IPS-18c (cell line): ENCODE results near the gene GLIS1.

Source experiments
- H3K4me3 ChIP-seq: 2 replicates; pipeline ENCODE4 v1.7.0; 2013; ENCODE audit warnings: low read depth, mild to moderate bottlenecking, low read length, moderate library complexity; ENCODE audit not compliant: insufficient read depth
- H3K9me3 ChIP-seq: one replicate; pipeline ENCODE4 v1.6.1; 2013; ENCODE audit warnings: mild to moderate bottlenecking, low read length, moderate library complexity; ENCODE audit not compliant: control insufficient read depth, insufficient read depth

The GLIS1 gene

DNA sequence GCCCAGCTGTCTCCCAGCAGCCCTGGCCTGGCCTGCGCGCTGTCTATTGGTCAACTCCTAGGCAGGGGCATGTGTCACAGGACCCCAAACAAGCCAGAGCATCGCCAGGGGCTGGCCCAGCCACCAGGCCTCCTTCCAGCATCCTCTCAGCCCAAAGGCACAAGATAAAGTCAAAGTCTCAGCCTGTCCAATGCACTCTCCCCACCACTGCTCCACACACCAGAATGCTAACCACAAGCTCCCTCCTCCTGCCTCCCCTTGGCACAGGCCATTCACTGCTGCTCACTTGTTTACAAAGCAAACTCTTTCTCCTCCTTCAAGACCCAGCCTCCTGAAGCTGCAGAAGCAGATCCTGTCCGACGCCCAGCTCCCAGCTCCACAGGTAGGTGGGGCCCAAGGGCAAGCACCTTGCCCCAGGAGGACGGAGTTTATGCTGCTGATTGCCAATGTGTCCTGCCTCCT lies 146.4 kb downstream of the GLIS1 start:
- no peaks in the 10 kb centered on the region for H3K9me3 ChIP-seq
- H3K4me3 ChIP-seq: no peak overlapping the region

DNA sequence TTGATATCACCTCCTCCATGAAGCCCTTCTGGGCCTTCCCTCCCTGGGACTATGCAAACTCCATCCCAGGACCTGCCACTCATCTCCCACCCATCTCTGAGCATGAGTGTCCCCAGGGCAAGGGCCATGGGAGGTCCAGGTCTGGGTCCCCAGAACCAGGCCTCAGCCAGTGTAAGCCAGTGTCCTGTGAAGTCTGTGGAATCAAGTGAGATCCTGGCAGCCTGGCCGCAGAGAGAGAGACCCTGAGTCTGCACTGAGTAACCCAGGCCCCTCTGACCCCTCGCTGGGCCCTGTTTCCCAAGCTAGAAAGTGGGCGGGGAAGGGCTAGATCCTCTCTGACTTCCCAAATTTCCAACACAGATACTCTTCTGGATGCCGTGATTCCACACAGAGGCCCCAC lies 147.0 kb downstream of the GLIS1 start:
- Histone ChIP-seq H3K4me3 (no peak overlapping the region), H3K9me3 (no peaks in the 10 kb centered on the region)

DNA sequence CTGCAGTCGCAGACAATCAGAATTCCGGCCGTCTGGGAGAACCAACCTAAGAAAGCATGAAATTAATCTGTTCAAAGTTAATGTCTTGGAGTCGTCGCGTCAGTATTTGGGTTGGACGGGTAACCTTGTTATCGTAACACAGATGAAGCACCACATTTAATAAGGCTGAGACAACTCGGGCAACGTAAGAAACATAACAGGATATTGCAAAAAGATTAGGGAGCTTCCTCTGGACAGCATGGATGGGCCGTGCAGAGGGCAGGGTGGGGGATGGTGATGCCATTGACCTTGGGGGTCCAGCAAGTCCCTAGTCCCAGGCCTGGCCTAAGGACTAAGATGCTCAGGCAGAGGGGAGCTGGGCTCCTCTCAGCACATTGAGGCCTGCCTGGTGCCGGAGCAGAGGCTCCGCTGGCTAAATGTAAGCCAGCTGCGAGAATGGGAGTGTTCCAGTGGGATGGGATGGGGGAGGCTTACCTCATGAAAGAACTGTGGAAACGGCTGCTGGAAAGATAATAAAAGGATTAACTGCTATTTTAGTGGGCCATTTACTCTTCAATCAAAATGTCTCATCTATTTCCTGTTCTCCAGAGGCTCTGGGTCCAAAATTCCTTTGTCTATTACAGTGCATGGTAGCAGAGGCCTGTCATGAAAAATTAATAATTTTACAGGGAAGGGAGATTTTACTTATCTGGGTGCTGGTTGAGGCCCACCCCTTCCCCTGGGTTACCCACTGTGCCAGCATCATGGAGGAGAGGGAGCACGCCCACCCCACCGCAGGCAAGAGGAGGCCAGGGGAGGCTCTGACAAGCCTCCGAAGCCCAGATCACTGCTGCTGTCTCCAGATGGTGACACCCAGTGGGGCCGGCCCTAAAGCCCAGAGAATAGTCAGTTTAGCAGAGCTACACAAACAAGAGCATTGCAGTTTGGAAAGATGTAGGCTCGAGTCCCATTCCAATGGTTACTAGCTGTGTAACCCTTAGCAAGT lies 148.1 kb downstream of the GLIS1 start:
- H3K9me3 ChIP-seq: no peaks in the 10 kb centered on the region
- no peak overlapping the region for H3K4me3 ChIP-seq

DNA sequence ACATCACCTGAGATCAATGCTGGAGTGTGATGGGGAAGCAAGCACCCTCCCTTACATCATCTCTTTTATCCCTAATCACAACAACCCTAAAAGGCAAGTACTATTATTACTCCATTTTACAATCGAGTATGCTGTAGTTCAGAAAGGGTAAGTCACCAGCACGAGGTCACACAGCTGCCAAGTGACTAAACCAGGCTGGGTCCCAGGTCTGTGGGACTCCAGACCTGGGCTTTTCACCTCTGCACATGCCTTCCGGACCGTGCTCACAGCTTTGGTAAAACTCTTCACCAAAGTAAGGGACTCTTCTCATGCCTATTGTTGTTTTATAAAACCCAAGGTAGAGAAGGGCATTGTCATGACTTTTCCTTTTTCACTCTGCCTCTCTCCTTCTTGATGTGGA lies 148.9 kb downstream of the GLIS1 start:
- Histone ChIP-seq H3K4me3 (no peak overlapping the region), H3K9me3 (no peaks in the 10 kb centered on the region)

DNA sequence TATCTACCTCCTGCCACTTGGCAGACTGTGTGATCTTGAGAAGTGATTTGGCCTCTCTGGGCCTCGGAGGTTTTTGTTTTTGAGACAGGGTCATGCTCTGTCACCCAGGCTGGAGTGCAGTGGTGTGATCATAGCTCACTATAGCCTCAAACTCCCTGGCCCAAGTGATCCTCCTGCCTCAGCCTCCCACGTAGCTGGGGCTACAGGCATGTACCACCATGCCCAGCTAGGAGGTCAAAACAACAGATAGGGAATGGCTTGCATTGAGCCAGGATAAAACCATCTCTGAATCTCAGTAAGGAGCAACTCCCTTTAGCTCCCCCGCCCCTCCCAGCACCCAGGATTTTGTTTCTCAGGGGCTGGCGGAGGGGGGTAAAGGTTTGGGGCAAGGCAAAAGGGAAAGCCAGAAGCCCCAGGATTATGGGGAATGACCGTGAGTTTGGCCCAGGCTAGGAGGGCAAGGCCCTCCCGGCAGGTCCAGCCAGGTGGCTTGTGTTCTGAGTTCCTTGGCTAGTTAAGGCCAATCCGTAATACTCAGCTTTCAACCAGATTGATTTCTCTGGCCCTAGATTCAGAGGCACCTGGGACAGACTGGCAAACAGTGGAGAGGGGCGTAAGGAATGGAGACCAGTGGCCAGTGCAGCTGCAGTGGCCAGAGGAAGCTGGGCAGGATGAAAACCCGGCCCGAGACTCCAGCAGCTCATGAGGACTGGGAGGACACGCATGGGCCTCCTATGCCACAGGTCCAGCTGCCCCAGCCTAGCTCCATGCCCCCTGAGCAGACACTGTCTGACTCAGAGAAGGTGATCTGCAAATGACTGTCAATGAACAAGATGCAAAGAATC lies 149.7 kb downstream of the GLIS1 start:
- Histone ChIP-seq H3K4me3 (no peak overlapping the region), H3K9me3 (no peaks in the 10 kb centered on the region)

DNA sequence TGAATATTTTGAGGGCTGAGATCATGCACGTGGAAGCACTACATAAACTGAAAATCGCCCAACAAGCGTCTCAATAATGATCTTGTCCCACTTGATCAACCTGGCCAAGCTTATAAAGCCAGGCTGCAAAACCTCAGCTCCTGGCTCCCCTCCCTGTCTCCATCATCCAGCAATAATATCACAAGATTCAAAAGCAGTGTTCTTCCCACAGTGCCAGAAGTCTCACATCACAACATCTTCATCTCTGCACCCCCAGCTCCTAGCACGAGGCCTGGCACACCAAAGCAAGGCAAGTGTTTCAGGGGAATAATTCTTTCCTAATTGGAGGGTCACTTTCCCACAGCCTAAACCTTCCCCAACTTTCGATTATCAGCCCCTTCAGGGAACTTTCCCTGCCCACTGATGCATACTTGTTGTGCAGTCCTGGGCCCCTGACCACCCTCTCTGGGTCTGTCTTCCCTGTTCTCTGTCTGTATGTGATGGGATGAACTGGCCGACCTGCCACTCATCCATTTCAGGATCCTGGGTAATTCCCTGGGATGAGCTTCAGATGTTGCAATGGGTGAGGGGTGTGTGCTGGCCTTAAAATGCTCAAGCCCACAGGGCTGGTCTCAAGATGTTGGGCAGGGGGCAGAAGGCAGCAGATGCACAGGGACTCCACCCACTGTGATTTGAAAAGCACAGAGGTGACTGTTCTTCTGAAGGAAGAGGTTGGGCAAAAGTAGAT lies 150.7 kb downstream of the GLIS1 start:
- Histone ChIP-seq H3K9me3 (no peaks in the 10 kb centered on the region), H3K4me3 (no peak overlapping the region)

DNA sequence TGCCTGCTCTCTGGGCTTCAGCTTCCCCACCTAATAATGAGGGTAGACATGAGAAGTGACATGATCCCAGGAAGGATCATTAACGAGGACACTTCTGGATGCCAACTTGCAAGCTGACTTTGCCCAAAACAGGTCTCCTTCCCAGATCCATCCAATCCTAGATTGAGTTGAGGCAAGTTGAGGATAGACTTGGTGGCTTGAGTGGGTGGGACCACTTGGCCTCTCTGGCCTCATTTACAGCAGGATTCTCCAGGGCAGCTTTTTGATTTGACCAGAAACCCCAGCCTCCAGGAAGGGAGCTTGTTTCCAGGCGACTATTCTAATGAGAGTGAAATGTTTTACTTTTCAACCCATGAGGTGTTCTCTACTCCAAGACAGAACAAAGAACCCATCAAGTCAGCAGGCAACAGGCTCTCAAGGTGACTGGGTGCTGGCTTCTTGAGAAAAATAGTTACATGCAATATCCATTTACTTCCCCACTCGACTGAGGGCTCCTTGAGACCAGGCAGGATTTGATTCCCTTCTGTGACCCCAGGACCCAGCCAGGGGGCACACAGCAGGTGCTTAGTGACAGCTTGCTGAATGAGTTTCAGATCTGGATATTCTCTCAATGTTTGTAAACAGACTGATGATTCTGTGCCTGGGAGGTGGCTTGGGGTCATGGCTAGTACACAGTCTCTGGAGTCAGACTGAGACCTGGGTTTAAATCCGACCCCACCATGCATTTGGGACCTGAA lies 151.5 kb downstream of the GLIS1 start:
- no peaks in the 10 kb centered on the region for H3K9me3 ChIP-seq
- H3K4me3 ChIP-seq: no peak overlapping the region

DNA sequence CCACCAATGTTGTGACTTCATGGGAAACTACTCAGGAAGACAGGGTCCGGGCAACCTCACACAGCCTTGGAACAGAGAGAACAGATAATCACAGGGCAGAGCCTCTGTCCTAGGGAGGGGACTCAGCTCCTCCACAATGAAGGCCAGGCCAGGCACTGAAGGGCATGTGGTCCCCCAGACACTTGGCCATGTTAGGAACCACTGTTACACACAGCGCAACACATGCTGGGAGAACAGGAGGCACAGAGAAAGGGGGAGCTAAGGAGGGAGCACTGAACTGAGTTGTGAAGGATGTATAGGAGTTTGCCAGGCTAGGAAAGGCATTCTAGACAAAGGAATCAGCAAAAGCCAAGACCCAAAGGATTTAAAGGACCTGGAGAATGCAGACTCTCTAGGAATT lies 152.2 kb downstream of the GLIS1 start:
- H3K4me3 ChIP-seq: no peak overlapping the region
- no peaks in the 10 kb centered on the region for H3K9me3 ChIP-seq

DNA sequence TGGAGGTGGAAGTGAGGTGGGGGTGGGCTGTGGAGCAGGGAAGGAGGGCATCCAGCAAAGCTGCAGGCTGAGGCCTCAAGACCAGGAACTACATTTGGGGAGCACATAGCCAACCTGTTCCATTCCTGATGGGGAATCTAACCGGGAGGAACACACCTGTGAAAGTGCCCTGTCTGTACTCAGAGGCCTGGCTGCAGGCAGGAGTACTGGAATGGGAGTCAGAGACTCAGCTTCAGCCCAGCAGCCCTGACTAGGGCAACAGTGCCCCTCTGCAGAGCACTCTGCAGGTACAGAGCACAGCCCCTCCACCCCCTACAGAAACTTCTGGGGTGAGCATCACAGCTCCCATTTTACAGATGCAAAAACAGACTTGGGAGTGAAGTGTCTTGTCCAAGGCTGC lies 153.4 kb downstream of the GLIS1 start:
- H3K4me3 ChIP-seq: no peak overlapping the region
- no peaks in the 10 kb centered on the region for H3K9me3 ChIP-seq

DNA sequence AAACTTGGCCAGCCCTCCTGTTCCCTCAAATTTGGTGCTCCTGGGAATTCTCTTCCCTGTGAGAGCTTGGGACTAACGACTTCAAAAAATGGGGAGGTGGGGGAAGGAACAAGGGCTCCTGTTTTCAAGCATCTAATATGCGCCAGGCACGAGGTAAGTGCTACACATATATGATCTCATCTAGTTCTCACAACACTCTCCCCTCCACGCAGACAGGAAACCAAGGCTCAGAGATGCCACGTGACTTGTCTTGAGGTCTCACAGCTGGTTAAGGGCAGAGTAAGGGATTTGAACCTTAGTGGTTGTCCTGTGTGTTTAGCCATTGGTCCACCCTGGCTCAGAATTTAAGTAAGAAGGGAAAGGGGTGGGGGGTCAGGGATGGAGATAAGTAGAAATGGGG lies 153.8 kb downstream of the GLIS1 start:
- Histone ChIP-seq H3K4me3 (no peak overlapping the region), H3K9me3 (no peaks in the 10 kb centered on the region)

DNA sequence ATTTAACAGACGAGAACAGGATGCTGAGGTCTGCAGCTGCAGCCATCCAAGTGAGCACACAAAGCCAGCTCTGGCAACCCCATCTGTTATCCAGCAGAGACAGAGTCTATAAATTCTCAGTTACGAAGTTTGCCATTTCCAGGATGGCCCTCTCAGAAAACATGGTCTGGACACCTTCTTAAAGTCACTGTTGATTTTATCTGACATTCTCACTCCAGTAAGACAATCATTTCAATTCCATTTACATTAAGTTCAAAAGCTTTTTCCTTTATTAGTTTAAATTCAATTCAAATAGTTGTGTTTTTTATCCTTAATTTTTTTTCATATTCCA lies 154.2 kb downstream of the GLIS1 start:
- Histone ChIP-seq H3K9me3 (no peaks in the 10 kb centered on the region), H3K4me3 (no peak overlapping the region)

DNA sequence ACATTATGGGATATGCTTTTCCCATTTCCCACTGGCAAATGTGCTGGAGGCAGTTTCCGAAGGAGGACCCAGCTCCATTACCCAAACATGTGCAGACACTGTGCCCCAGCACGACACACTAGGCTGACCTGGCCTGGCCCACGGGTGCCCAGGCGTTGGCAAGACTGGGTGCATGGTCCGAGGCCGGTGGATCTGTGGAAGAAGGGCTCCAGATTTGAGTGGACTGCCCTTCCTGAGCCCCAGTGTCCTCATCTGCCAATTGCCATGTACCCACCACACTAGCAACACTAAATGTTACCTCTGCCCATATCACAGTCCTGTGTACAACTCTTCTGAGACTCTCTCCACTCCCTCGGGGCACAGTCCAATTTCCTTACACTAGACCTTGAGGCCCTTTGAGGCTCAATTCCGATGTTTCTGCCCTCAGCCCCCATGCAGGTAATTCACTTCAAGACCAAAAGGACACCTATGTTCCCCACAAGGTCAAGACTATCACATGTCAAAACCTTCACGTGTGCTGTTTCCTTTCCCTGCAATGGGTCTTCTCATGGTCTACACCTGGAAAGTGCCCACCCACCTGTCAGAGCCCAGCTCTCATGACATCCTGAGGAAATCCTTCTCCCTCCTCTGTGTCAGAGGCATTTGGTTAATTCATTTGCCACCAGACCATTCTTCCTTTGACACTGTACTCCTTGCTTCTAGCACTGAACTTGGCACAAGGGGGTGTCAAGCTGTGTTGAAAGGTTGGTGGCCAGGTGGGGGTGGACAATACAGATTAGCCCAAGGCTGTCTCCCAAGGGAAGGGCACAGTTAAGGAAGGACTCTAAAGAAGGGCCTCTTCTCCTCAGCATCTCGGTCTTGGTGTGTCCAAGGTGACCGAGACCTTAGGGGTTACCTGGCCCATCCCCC lies 154.8 kb downstream of the GLIS1 start:
- Histone ChIP-seq H3K4me3 (no peak overlapping the region), H3K9me3 (no peaks in the 10 kb centered on the region)

DNA sequence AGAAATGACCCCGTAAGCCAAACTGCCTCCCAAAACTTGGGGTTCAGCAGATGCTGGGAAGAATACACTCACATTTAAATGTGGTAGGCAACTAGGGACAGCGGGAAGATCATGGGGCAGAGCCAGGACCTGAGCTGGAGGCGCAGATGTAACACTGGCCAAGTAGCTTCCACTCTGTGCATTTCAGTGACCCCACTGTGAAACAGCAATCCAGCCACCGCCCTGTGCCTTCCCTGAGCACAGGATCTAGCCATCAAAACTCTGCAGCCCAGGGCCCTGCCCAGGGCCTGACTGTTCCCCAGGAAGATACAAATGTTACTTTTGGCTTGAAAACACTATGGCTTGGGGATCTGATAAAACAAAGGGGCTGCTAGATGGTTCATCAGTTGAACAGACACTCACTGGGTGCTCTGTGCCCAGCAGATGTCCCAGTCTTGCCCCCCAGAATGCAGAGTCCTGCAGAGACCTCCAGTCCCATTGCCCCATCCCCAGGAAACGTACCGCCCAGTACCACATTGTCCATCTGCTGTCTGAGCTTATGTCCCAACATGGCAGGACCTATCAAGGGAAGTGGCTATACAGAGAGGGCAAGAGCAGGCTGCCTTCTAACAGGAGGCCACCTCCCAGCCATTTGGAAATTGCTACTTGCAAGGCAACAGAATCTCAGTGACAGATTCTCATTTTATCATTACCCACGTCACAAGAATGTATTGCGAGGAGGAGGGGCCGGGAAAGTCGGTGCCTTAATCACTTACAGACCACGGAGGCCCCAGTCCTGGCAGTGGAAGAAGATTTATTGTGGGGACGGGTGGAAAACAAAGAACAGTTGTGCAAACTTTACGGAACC lies 155.7 kb downstream of the GLIS1 start:
- Histone ChIP-seq H3K4me3 (no peak overlapping the region), H3K9me3 (no peaks in the 10 kb centered on the region)

DNA sequence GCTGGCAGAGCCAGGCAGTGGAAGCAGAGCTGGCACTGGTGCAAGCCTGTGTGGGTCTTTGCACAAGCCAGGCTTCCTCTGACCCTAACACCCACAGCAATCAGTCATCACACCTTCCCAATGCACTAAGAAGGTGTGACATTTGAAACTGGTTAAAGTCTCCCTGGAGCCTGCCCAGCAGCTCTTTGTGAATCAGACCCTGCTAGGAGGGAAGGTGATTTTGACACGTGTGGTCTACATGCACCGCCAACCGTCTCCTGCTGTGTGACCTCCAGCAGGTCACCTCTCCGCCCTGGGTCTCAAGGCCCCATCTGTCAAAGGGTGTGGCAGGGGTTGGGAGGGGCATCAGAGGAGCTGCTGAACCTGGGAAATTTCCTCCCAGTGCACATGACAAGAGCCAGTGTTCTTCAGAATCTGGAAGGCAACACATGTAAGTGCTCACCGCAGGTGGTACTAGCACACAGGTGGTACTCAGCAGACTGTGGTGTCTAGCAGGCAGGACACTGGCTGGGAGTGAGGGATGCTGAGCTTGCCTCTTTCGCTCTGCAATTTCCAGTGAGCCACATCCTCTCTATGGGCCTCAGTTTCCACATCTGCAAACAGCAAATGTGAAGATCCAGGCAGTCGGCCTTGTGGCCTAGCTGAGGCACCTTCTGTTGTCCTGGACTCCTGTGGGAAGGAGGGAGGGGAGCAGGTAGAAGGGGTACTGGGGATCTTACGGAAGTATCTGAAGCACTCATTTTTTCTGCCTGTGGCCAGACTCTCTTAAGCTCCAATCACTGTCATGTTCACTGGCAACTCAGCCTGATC lies 156.5 kb downstream of the GLIS1 start:
- Histone ChIP-seq H3K4me3 (no peak overlapping the region), H3K9me3 (no peaks in the 10 kb centered on the region)

DNA sequence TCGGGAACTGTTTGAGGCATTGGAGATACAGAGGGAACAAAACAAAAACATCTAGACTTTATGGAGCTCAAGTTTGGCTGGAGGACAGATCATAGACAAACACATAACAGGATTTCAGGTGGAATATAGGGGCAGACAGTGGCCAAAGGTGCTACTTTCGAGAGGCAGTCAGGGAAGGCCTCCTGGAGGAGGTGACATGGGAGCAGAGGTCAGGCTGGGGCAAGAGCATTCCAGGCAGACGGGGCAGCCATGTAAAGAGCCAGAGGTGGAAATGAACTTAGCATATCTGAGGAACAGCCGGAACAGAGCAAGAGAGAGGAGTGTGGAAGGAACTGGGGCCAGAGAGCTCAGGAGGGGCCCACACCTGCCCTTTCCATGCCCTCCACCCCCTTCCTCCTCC lies 157.5 kb downstream of the GLIS1 start:
- H3K9me3 ChIP-seq: no peaks in the 10 kb centered on the region
- H3K4me3 ChIP-seq: no peak overlapping the region
